ENCODE measurements around the gene AIFM3.
"Not testable (repeated sequence)": the region's sequence is repeated elsewhere in the genome, so short reads cannot be mapped to it uniquely, and the experiment has no call there.

AIFM3 gene

GRCh38 chr22:21001601-21002325 is 34.7 kb downstream of the AIFM3 start, which contains the start of gene THAP7:
TSS of gene THAP7 (minus strand) at chr22:21002118. CDS start at chr22:21001911, 207 bp downstream.
- peak; percentile 92 for ATAC-seq
- no peak for TF ChIP-seq ARNTL (CRISPR knock-in tag; IDR thresholded peaks at IDR 0.05; ENCODE audit: borderline replicate concordance, low read depth)
- 0 out of 2 replicates have a peak, but pooled peaks have one; percentile 11 for TF ChIP-seq GLIS3 (CRISPR knock-in tag; IDR thresholded peaks at IDR 0.05)
- TF ChIP-seq TCF4 (CRISPR knock-in tag; IDR thresholded peaks at IDR 0.05; ENCODE audit: borderline replicate concordance): peak; percentile 10; the same call in 1 of the 2 replicates
- TF ChIP-seq CSDC2 (CRISPR knock-in tag; IDR thresholded peaks at IDR 0.05): no peak
- TF ChIP-seq ZNF8 (CRISPR knock-in tag; IDR thresholded peaks at IDR 0.05): no peak
- TF ChIP-seq ZFP30 (CRISPR knock-in tag; IDR thresholded peaks at IDR 0.05): no peak
- no peak for TF ChIP-seq PPARA (CRISPR knock-in tag; IDR thresholded peaks at IDR 0.05; ENCODE audit: borderline replicate concordance)
- no peak for TF ChIP-seq ESRRG (CRISPR knock-in tag; IDR thresholded peaks at IDR 0.05)
- TF ChIP-seq, protein P1, sequence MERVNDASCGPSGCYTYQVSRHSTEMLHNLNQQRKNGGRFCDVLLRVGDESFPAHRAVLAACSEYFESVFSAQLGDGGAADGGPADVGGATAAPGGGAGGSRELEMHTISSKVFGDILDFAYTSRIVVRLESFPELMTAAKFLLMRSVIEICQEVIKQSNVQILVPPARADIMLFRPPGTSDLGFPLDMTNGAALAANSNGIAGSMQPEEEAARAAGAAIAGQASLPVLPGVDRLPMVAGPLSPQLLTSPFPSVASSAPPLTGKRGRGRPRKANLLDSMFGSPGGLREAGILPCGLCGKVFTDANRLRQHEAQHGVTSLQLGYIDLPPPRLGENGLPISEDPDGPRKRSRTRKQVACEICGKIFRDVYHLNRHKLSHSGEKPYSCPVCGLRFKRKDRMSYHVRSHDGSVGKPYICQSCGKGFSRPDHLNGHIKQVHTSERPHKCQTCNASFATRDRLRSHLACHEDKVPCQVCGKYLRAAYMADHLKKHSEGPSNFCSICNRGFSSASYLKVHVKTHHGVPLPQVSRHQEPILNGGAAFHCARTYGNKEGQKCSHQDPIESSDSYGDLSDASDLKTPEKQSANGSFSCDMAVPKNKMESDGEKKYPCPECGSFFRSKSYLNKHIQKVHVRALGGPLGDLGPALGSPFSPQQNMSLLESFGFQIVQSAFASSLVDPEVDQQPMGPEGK (CRISPR knock-in tag; IDR thresholded peaks at IDR 0.05; ENCODE audit: borderline replicate concordance): 0 out of 2 replicates have a peak, but pooled peaks have one; percentile 51

DNA sequence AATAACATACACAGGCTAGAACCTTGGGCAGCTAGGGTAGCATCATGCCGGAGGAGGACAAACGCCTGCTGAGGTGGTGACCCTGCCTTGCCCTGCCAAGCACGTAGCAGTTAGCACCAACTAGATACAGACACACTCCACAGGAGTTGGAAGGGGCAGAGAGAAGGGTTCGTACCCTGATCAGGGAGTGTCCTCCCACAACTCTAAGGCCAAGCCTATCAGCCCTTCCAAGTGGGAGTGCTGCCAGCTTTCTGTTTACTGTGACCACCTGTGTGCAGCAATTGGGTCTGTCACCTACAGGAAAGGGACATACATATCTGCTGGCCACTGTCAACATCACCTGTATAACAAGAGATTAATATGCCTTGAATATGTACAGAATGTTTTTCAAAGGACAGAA is 36.7 kb downstream of the AIFM3 start:
- no peak for TF ChIP-seq ZNF70 (CRISPR knock-in tag; IDR thresholded peaks at IDR 0.05)
- TF ChIP-seq, protein P2, sequence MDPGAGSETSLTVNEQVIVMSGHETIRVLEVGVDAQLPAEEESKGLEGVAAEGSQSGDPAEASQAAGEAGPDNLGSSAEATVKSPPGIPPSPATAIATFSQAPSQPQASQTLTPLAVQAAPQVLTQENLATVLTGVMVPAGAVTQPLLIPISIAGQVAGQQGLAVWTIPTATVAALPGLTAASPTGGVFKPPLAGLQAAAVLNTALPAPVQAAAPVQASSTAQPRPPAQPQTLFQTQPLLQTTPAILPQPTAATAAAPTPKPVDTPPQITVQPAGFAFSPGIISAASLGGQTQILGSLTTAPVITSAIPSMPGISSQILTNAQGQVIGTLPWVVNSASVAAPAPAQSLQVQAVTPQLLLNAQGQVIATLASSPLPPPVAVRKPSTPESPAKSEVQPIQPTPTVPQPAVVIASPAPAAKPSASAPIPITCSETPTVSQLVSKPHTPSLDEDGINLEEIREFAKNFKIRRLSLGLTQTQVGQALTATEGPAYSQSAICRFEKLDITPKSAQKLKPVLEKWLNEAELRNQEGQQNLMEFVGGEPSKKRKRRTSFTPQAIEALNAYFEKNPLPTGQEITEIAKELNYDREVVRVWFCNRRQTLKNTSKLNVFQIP (CRISPR knock-in tag; IDR thresholded peaks at IDR 0.05; ENCODE audit: borderline replicate concordance, low read depth): no peak
- no peak for TF ChIP-seq TCF4 (CRISPR knock-in tag; IDR thresholded peaks at IDR 0.05; ENCODE audit: borderline replicate concordance)
- TF ChIP-seq ESRRG (CRISPR knock-in tag; IDR thresholded peaks at IDR 0.05): no peak
- TF ChIP-seq CSDC2 (CRISPR knock-in tag; IDR thresholded peaks at IDR 0.05): no peak
- no peak for TF ChIP-seq ZNF565 (CRISPR knock-in tag; conservative IDR thresholded peaks at IDR 0.05; ENCODE audit: low read depth)
- no peak for TF ChIP-seq OSR1 (CRISPR knock-in tag; IDR thresholded peaks at IDR 0.05)
- TF ChIP-seq ZNF8 (CRISPR knock-in tag; IDR thresholded peaks at IDR 0.05): no peak
- TF ChIP-seq, protein P1 (CRISPR knock-in tag; IDR thresholded peaks at IDR 0.05; ENCODE audit: borderline replicate concordance): no peak
- no peak for TF ChIP-seq ARNTL (CRISPR knock-in tag; IDR thresholded peaks at IDR 0.05; ENCODE audit: borderline replicate concordance, low read depth)
- no peak for TF ChIP-seq PPARA (CRISPR knock-in tag; IDR thresholded peaks at IDR 0.05; ENCODE audit: borderline replicate concordance)
- TF ChIP-seq ZFP30 (CRISPR knock-in tag; IDR thresholded peaks at IDR 0.05): no peak
- no peak for TF ChIP-seq BACH2 (CRISPR knock-in tag; IDR thresholded peaks at IDR 0.05; ENCODE audit: borderline replicate concordance)
- no peak for TF ChIP-seq SNAI2 (CRISPR knock-in tag; IDR thresholded peaks at IDR 0.05)
- TF ChIP-seq TOX (CRISPR knock-in tag; IDR thresholded peaks at IDR 0.05; ENCODE audit: borderline replicate concordance): no peak
- TF ChIP-seq CREB5 (CRISPR knock-in tag; IDR thresholded peaks at IDR 0.05; ENCODE audit: low read depth): no peak
- no peak for ATAC-seq

DNA sequence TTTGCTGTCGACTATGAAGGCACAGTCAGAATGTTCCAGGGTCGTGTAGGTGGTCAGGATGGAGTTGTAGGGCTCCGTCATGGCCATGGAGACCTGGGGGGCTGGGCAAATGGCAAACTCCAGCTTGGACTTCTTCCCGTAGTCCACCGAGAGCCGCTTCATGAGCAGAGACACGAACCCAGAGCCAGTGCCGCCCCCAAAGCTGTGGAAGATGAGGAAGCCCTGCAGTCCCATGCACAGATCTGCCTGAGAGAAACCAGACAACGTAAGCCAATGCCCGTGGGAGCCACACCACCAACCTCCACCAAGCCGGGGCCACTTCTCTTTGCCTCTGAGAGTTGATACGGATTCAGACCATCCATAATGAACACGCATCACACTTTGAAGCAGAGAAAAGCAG is 42.2 kb downstream of the AIFM3 start:
- not testable (repeated sequence) for ATAC-seq

- TF ChIP-seq CSDC2 (CRISPR knock-in tag; IDR thresholded peaks at IDR 0.05): no peak
- TF ChIP-seq, protein P2 (CRISPR knock-in tag; IDR thresholded peaks at IDR 0.05; ENCODE audit: borderline replicate concordance, low read depth): no peak
- ATAC-seq: no peak
These were observed 42.8 kb downstream of the AIFM3 start for GRCh38 chr22:21009638-21010425.

All from SK-N-SH treated with all-trans-retinoic acid at 6 μM for 48 hours (cell line).